GM23248 (cell line): ENCODE results near the gene GIGYF2.

Source experiments
- EZH2 ChIP-seq: fragments of 200-600 bp; sonication (generic); IDR thresholded peaks from 2 replicates; pipeline ENCODE4 v1.6.1; 2018; ENCODE audit warnings: antibody characterized with exemption, mild to moderate bottlenecking; ENCODE audit not compliant: insufficient read depth, poor library complexity, severe bottlenecking
- EZH2phosphoT487 ChIP-seq: fragments of 200-600 bp; sonication (generic); IDR thresholded peaks from 2 replicates; pipeline ENCODE4 v1.6.1; 2018; ENCODE audit warnings: antibody characterized with exemption, moderate library complexity, mild to moderate bottlenecking, low read depth; ENCODE audit not compliant: insufficient read depth

DNA sequence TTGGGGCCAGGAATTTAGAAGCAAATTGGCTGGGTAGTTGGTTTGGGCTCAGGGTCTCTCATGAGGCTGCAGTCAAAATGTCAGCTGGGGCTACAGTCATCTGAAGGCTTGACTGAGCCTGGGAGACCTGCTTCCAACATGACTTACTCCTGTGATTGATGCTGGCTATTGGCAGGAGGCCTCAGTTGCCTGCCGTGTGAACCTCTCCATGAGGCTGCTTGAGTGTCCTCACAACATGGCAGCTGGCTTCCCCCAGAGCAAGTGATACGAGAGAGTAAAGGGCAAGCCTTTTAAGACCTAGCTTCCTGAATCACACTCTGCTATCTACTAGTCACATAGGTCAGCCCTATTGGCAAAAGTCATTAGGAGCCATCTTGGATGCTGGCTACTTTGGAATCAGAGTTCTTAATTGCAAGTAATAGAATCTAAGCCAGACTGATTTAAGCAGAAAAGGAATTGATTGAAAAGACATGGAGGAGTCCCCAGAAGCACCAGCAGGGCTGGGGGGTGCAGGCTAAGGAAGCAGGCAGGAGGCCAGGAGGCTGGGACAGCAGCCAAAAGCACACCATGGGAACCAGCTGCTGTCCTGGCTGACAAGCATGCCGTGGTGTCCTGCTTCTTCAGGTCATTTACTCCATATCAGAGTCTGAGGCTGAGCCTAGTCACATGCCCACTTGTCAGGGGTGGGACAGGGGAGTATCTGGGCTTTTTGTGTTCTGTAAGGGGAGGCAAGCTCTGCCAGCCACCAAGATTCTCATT, 7.8 kb upstream of the GIGYF2 start:
- TF ChIP-seq EZH2 (no peak), EZH2phosphoT487 (no peak)
